Adrenal gland (tissue), 5 donors: ENCODE measurements around the gene CUTA.

ENCODE experiments used
- POLR2A ChIP-seq, 2 donors: fragments of 450-650 bp; IDR thresholded peaks; one replicate each; pipeline ENCODE4 v1.6.1; 2017; ENCODE audit warnings: antibody characterized with exemption in 2 of 2, mild to moderate bottlenecking in 2 of 2, moderate library complexity in 1 of 2
- TF ChIP-seq, protein P1 (sequence below), 6 experiments: fragments of 450-650 bp in 4 of 6; fragments of 200-600 bp in 2 of 6; sonication (generic) in 1 of 6; IDR thresholded peaks; 1 replicate in 5 of 6; 2 replicates in 1 of 6; pipeline versions ENCODE4 v1.5.1 to v1.8.0; 2016 to 2021; ENCODE audit warnings: antibody characterized with exemption in 6 of 6, mild to moderate bottlenecking in 2 of 6, moderate library complexity in 1 of 6
- donor health status: DM: no; HTN: no; CAD: no.

DNA sequence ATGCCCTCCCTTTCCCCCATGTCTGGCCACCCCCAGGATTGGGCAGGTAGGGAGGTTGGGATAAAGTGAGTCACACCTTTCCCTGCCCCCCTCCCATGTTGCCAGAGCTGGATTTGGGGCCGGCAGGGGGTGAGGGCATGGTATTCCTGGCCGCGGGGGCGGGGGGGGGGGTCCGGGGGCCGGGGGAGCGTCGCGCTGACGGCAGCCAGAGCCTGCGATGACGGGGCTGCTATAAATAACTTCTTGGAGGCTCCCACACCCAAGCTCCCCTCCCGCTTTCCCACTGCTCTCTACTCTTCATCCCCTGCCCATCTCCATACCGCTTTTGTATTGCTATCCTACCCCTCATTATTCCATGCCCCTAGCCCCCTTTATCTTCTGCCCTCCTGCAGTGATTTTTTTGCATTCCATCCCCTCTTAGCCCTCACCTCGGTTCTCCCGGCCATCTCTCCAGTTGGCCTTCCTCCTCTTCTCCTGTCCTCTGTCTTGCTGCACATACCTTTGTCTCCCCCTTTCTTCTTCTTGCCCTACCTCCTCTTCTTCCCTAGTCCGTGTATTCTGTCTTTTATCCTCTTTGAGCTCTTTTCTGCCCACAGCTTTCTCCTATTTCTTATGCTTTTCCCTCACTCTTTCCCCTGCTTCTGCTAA, 15.8 kb upstream of the CUTA start:
- TF ChIP-seq, protein P1, sequence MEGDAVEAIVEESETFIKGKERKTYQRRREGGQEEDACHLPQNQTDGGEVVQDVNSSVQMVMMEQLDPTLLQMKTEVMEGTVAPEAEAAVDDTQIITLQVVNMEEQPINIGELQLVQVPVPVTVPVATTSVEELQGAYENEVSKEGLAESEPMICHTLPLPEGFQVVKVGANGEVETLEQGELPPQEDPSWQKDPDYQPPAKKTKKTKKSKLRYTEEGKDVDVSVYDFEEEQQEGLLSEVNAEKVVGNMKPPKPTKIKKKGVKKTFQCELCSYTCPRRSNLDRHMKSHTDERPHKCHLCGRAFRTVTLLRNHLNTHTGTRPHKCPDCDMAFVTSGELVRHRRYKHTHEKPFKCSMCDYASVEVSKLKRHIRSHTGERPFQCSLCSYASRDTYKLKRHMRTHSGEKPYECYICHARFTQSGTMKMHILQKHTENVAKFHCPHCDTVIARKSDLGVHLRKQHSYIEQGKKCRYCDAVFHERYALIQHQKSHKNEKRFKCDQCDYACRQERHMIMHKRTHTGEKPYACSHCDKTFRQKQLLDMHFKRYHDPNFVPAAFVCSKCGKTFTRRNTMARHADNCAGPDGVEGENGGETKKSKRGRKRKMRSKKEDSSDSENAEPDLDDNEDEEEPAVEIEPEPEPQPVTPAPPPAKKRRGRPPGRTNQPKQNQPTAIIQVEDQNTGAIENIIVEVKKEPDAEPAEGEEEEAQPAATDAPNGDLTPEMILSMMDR (IDR thresholded peaks at IDR 0.05), result no peak
- no peak for TF ChIP-seq POLR2A (IDR thresholded peaks at IDR 0.05)
